Measurements from ENCODE around the gene INHBE.

DNA sequence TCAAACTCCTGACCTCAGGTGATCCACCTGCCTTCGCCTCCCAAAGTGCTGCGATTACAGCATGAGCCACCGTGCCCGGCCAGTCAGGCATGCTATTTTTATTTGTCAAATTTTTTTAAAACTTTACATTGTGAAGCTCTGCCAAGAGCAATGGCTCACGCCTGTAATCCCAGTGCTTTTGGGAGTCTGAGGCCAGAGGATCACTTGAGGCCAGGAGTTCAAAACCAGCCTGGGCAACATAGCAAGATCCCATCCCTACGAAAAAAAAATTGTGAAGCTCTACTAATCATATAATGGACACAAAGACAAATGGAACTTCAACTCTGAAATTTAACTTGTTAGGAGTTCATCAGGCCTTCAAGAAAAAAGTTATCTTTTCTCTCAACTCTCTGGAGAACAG lies 26.1 kb upstream of the INHBE start:
- TF ChIP-seq POLR2AphosphoS5 (IDR thresholded peaks at IDR 0.05; ENCODE audit: low read depth, low read length) = no peak
- TF ChIP-seq, protein P1, sequence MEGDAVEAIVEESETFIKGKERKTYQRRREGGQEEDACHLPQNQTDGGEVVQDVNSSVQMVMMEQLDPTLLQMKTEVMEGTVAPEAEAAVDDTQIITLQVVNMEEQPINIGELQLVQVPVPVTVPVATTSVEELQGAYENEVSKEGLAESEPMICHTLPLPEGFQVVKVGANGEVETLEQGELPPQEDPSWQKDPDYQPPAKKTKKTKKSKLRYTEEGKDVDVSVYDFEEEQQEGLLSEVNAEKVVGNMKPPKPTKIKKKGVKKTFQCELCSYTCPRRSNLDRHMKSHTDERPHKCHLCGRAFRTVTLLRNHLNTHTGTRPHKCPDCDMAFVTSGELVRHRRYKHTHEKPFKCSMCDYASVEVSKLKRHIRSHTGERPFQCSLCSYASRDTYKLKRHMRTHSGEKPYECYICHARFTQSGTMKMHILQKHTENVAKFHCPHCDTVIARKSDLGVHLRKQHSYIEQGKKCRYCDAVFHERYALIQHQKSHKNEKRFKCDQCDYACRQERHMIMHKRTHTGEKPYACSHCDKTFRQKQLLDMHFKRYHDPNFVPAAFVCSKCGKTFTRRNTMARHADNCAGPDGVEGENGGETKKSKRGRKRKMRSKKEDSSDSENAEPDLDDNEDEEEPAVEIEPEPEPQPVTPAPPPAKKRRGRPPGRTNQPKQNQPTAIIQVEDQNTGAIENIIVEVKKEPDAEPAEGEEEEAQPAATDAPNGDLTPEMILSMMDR (IDR thresholded peaks at IDR 0.05) = no peak

All from Panc1 (cell line).